ENCODE measurements around the gene TMEM52B.

The TMEM52B gene

GRCh38 chr12:10178821-10179220, at the start of gene TMEM52B:
Gene TMEM52B (plus strand): TSS chr12:10179032. CDS start chr12:10179575, 543 bp downstream.
- no peak for DNase-seq (ENCODE audit: low read depth in 2 of 2)

GRCh38 chr12:10130042-10130441, 48.8 kb upstream of the TMEM52B start, which contains the start of gene CLEC7A:
Gene CLEC7A (minus strand): TSS chr12:10130199. CDS start chr12:10130082, 117 bp downstream.
- no peak for DNase-seq (ENCODE audit: low read depth in 2 of 2)

GRCh38 chr12:10131111-10131690, 47.6 kb upstream of the TMEM52B start:
- DNase-seq (ENCODE audit: low read depth in 2 of 2) = no peak

GRCh38 chr12:10132850-10133370, 45.9 kb upstream of the TMEM52B start:
- DNase-seq (ENCODE audit: low read depth in 2 of 2) = no peak

GRCh38 chr12:10135126-10135525, 43.7 kb upstream of the TMEM52B start:
- no peak for DNase-seq (ENCODE audit: low read depth in 2 of 2)

GRCh38 chr12:10136637-10137205, 42.1 kb upstream of the TMEM52B start:
- DNase-seq (ENCODE audit: low read depth in 2 of 2) = no peak

- peak in 1 of 2 donors; percentile 20 for DNase-seq (ENCODE audit: low read depth in 2 of 2)
Measured at GRCh38 chr12:10140001-10140400, 38.8 kb upstream of the TMEM52B start.

GRCh38 chr12:10142976-10143589, 35.7 kb upstream of the TMEM52B start:
- DNase-seq (ENCODE audit: low read depth in 2 of 2) = no peak

- no peak for DNase-seq (ENCODE audit: low read depth in 2 of 2)
Measured at GRCh38 chr12:10147714-10148403, 31.0 kb upstream of the TMEM52B start.

- DNase-seq (ENCODE audit: low read depth in 2 of 2) = no peak
Measured at GRCh38 chr12:10151621-10152020, 27.2 kb upstream of the TMEM52B start.

GRCh38 chr12:10153271-10154144, 25.3 kb upstream of the TMEM52B start:
- peak; percentile 20 to 23 for DNase-seq (ENCODE audit: low read depth in 2 of 2)

- no peak for DNase-seq (ENCODE audit: low read depth in 2 of 2)
Measured at GRCh38 chr12:10154145-10154496, 24.7 kb upstream of the TMEM52B start.

GRCh38 chr12:10155966-10156365, 22.9 kb upstream of the TMEM52B start:
- no peak for DNase-seq (ENCODE audit: low read depth in 2 of 2)

- no peak for DNase-seq (ENCODE audit: low read depth in 2 of 2)
Measured at GRCh38 chr12:10158406-10158805, 20.4 kb upstream of the TMEM52B start.

GRCh38 chr12:10159280-10159679, 19.6 kb upstream of the TMEM52B start:
- DNase-seq (ENCODE audit: low read depth in 2 of 2) = no peak

- no peak for DNase-seq (ENCODE audit: low read depth in 2 of 2)
Measured at GRCh38 chr12:10160617-10161385, 18.0 kb upstream of the TMEM52B start.

- DNase-seq (ENCODE audit: low read depth in 2 of 2) = no peak
Measured at GRCh38 chr12:10163084-10163483, 15.7 kb upstream of the TMEM52B start.

GRCh38 chr12:10165421-10165820, 13.4 kb upstream of the TMEM52B start:
- DNase-seq (ENCODE audit: low read depth in 2 of 2) = no peak

GRCh38 chr12:10167599-10167998, 11.2 kb upstream of the TMEM52B start:
- no peak for DNase-seq (ENCODE audit: low read depth in 2 of 2)

- no peak for DNase-seq (ENCODE audit: low read depth in 2 of 2)
Measured at GRCh38 chr12:10169104-10169503, 9.7 kb upstream of the TMEM52B start.

GRCh38 chr12:10170216-10170615, 8.6 kb upstream of the TMEM52B start:
- no peak for DNase-seq (ENCODE audit: low read depth in 2 of 2)
